ENCODE measurements around the gene PID1.

PID1 gene

GRCh38 chr2:229150317-229150716 is 120.8 kb downstream of the PID1 start:
- in situ Hi-C loops (cut with HindIII; ENCODE audit: low pct_ligation_motif_present, low pct_unique_long_range_greater_than_20kb, low sequenced_read_pairs) = no loop called here
- DNase-seq = no peak

- in situ Hi-C loops (cut with HindIII; ENCODE audit: low pct_ligation_motif_present, low pct_unique_long_range_greater_than_20kb, low sequenced_read_pairs) = no loop called here
- no peak for DNase-seq
These were observed 129.6 kb downstream of the PID1 start for GRCh38 chr2:229141424-229142025.

- no peak for DNase-seq
- in situ Hi-C loops (cut with HindIII; ENCODE audit: low pct_ligation_motif_present, low pct_unique_long_range_greater_than_20kb, low sequenced_read_pairs) = no loop called here
These were observed 133.4 kb downstream of the PID1 start for GRCh38 chr2:229137639-229138038.

GRCh38 chr2:229137066-229137465 is 134.0 kb downstream of the PID1 start:
- no peak for DNase-seq

DNA sequence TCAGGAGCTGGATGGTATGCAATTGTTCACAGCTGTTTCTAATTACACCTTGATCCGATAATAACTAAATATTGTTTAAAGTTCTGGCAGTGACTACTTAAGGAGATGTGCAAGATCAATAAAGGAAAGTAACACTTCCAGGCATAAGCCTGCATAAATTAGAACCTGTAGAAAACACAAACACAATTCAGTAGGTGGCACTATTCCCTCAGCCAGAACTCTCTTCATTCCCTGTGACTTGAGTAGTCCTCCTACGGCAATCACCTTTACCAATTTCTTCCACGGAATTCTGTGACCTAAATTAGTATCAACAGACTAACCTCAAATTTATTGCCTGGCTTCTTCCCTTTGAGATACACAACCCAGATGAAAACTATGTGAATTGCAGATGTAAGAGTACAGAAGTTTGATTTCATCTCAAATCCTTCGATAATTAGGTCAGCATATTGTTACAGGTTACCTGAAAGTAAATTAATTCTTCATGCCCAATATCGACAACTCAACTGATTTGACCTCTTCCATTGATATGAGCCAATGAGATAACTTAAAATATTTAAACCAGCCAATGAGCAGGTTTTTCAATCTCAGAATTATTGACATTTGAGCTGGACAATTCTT is 137.8 kb downstream of the PID1 start:
- peak; percentile 48 for DNase-seq
- in situ Hi-C loops (cut with HindIII; ENCODE audit: low pct_ligation_motif_present, low pct_unique_long_range_greater_than_20kb, low sequenced_read_pairs) = no loop called here

More at GRCh38 chr2:229137066-229137465, 134.0 kb downstream of the PID1 start:
- in situ Hi-C loops (cut with HindIII; ENCODE audit: low pct_ligation_motif_present, low pct_unique_long_range_greater_than_20kb, low sequenced_read_pairs) = no loop called here

- in situ Hi-C loops (cut with HindIII; ENCODE audit: low pct_ligation_motif_present, low pct_unique_long_range_greater_than_20kb, low sequenced_read_pairs) = no loop called here
- DNase-seq = no peak
These were observed 138.9 kb downstream of the PID1 start for GRCh38 chr2:229132236-229132635.

GRCh38 chr2:229130522-229130921 is 140.6 kb downstream of the PID1 start:
- in situ Hi-C loops (cut with HindIII; ENCODE audit: low pct_ligation_motif_present, low pct_unique_long_range_greater_than_20kb, low sequenced_read_pairs) = no loop called here
- DNase-seq = no peak

DNA sequence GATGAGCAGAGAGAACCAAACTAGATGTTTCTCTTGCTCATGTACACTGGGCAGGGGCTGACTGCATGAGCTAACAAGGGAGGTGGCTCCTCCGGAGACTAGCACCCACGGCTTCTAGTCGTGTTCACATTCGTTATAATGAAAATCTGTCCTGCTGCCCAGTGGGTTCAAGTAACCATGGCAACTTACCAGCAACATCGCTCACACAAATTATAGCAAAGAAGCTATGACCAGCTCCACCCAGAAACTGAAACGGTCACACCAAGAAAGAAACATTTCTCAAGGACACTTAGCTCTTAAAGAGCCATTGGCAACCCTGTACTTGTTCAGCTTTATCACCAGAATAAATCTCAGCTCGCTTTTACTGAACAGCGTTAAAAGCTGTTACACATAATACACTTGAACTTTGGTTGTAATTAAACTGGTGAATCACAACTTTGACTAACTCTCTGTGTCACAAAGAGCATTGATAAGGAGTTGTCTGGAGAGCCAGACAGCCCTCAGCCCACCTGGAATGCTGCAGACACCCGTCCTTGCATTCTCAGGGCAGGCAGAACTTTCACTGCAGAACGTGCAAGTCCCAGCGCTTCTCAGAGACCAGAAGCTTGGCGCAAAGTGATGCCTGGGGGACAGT is 141.2 kb downstream of the PID1 start:
- in situ Hi-C loops (cut with HindIII; ENCODE audit: low pct_ligation_motif_present, low pct_unique_long_range_greater_than_20kb, low sequenced_read_pairs) = no loop called here

DNA sequence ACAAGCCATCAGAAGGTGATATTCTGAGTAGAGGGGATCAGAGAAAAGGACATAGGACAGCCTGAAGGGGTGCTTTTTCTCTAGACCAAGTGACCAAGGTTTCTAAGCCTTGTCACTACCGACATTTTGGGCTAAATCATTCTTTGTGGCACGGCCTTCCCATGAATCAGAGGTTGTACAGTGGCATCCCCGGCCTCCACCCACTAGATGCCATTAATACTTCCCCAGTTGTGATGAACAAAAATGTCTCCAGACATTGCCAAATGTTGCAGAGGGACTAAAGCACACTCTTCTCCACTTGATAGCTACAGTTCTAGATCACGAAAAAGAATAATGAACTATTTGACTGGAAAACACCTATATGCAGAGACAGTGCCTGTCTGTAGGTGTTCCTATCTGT is 143.6 kb downstream of the PID1 start:
- in situ Hi-C loops (cut with HindIII; ENCODE audit: low pct_ligation_motif_present, low pct_unique_long_range_greater_than_20kb, low sequenced_read_pairs) = no loop called here
- DNase-seq = no peak

More for the DNA sequence above, 141.2 kb downstream of the PID1 start:
- no peak for DNase-seq

GRCh38 chr2:229126066-229126465 is 145.0 kb downstream of the PID1 start:
- DNase-seq = no peak
- in situ Hi-C loops (cut with HindIII; ENCODE audit: low pct_ligation_motif_present, low pct_unique_long_range_greater_than_20kb, low sequenced_read_pairs) = no loop called here

DNA sequence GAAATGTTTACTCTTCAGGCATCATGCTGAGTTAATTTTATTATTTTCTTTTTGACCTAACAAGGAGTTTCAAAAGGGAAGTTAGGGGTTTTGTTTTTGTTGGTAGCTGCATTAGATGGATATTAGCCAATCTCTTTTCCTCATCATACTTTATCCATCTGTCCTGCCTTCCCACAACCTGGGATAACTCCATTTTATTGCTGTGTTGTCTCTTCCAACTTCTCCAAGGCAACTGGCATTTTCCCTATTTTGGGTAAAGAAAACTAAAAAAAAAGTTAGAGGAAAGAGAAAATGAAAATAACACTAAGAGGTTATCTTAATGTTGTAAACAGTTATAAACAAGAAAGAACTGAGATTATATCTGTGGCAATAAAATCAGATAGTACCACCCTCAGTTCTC is 147.0 kb downstream of the PID1 start:
- in situ Hi-C loops (cut with HindIII; ENCODE audit: low pct_ligation_motif_present, low pct_unique_long_range_greater_than_20kb, low sequenced_read_pairs) = no loop called here
- no peak for DNase-seq

DNA sequence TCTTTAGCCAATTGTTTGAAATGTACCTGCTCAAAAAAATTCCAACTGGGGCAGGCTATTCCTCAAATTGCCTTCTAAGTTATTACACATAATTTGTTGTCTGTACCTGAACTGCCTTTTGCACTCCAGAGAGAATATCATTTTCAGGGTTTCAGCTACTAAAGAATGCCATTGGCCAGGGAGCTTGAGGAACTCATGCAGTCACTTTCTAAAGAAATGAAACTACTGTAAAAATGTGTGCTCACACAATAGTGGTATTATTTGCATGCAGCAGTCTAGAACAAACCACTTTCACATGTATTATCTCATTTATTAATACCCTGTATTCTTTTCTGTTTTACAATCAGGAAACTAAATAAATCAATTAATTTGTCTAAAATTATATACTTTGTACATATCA is 152.2 kb downstream of the PID1 start:
- DNase-seq = no peak
- in situ Hi-C loops (cut with HindIII; ENCODE audit: low pct_ligation_motif_present, low pct_unique_long_range_greater_than_20kb, low sequenced_read_pairs) = no loop called here

DNA sequence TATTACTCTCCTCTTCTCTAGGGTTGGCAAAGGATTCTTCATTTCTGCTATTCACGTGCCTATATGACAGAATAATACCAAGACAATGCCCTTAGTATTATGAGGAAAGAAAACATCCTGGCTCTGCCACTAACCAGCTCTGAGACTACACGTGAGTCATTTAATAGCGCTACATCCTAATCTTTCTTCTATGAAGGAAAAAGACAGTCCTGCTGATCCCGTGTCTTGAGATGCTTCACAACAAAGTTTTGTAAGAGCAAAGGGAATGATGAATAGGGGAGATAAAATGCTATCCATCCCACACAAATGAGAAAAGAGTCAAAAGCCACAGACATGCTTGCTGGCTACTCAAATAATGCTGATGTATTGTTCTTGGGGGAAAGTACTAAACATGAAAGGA is 152.8 kb downstream of the PID1 start:
- in situ Hi-C loops (cut with HindIII; ENCODE audit: low pct_ligation_motif_present, low pct_unique_long_range_greater_than_20kb, low sequenced_read_pairs) = no loop called here
- DNase-seq = no peak

DNA sequence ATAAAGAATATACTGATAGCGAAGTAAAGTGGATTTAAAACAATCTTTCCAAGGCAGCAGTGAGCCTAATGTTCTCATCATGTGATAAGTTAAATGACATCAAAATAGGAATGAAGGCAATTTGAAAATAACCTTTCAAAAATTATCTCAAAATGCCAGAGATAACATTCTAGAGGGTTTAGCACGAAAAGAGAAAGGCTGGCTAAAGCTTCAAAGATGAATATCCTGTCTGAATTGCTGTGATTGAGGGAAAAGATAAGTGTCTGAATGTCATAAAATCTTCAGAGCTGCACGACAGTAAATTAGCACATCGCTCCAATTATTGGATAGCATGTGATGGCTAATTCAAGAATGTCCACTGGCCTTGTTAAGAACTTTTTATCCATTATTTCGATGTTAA is 159.3 kb downstream of the PID1 start:
- DNase-seq = no peak
- in situ Hi-C loops (cut with HindIII; ENCODE audit: low pct_ligation_motif_present, low pct_unique_long_range_greater_than_20kb, low sequenced_read_pairs) = no loop called here

DNA sequence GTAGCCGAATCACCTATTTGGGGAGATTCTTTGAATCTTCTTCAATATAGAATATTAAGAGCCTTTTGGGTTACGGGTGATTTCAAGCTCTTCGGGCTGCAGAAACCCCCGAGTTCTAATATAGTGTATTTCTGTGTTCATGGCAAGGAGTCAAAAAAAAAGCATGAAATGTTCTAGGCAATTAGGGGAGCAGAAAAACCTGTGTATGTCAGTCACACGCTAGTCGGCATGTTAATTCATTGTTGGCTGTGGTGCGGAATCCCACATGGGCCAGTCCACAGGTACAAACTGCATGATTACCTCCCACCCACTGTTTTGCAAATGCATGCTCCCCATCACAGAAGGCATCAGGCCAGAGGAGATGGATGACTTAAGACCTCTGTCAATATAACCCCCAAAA is 161.9 kb downstream of the PID1 start:
- in situ Hi-C loops (cut with HindIII; ENCODE audit: low pct_ligation_motif_present, low pct_unique_long_range_greater_than_20kb, low sequenced_read_pairs) = no loop called here
- no peak for DNase-seq

DNA sequence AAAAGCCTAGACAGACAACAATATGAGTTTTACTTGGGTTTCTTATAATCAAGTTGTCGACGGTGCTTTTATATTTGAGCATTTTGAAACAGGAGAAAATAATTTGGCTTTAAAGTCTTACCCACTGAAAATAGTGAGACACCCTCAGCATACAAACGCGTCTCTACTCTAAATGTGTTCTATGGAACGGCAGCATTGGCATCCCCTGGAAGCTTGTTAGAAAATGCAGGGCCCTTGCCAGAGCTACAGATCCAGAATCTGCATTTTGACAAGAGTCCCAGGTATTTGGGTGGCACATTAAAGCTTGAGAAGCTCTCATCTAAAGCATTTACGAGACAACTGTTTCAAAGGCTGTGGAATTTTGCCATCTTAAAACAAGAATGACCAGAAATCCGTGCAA is 163.5 kb downstream of the PID1 start:
- no peak for DNase-seq
- in situ Hi-C loops (cut with HindIII; ENCODE audit: low pct_ligation_motif_present, low pct_unique_long_range_greater_than_20kb, low sequenced_read_pairs) = no loop called here

DNA sequence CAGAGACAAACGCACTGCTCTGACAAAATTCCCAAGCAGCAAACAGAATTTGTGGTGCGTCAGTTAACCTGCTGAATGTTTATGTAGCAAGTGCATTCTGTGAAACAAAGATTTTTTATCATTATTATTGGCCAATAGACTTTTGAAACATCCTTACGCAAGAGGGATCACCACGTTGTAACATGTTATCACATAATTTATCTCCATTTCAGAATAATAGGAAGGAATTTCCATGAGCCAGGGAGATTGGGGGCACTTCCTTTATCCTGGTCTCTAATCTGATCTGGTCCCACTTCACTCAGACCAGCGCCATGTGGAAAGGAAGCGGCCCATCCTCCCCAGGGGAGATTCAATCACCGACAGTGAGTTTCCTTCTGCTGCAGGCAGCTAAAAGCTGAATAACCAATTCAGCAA is 166.1 kb downstream of the PID1 start:
- DNase-seq = no peak
- in situ Hi-C loops (cut with HindIII; ENCODE audit: low pct_ligation_motif_present, low pct_unique_long_range_greater_than_20kb, low sequenced_read_pairs) = no loop called here

DNA sequence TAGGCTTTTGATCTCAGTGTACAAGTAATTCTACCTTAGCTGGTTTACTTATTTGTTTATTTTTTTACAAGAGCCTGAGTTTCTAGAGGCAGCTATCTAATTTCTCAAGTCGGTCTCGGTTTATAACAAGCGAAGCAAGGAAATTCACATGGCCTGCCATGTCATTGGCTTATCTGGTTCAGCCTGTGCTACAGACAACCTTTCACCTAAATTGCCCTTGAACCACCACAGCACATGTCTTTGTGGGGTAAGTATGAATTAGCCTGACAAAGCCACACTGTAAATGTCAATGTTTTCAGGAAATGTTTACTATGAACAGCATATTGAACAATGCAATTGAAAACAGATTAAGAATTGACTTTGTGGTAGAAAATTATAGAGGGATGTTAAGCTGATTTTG is 167.1 kb downstream of the PID1 start:
- in situ Hi-C loops (cut with HindIII; ENCODE audit: low pct_ligation_motif_present, low pct_unique_long_range_greater_than_20kb, low sequenced_read_pairs) = no loop called here
- no peak for DNase-seq

- DNase-seq = no peak
- in situ Hi-C loops (cut with HindIII; ENCODE audit: low pct_ligation_motif_present, low pct_unique_long_range_greater_than_20kb, low sequenced_read_pairs) = no loop called here
These were observed 169.8 kb downstream of the PID1 start for GRCh38 chr2:229101314-229101713.

DNA sequence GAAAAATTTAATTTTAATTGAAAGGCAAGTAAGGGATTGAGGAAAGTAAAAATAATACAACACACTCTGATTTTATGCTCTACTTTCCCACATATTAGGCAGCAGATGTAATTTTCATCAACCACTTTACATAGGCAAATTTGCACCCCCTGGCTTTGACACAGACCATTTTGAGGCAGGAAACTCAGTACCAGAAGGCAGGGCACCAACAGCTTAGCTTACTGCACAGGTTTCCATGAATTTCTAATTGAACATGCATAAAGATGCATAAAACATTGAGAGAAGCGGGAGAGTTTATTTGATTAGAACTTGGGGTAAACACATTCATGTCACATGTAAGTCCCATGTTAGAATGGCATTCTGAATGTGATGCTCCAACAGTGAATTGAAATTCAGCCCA is 171.9 kb downstream of the PID1 start:
- in situ Hi-C loops (cut with HindIII; ENCODE audit: low pct_ligation_motif_present, low pct_unique_long_range_greater_than_20kb, low sequenced_read_pairs) = no loop called here
- no peak for DNase-seq

All from ACHN (cell line).